Smooth muscle cell (in vitro differentiated cells): ENCODE measurements around the gene TC2N. TPM values are rescaled to one million over a fixed set of nuclear protein-coding genes. Genes with fewer than 3 reads are reported as not detected.

Source experiments
- DNase-seq: peaks from one replicate; lab custom pipeline; 2025; ENCODE audit not compliant: unreplicated experiment; lab: John Stamatoyannopoulos, UW
- H2AFZ ChIP-seq: fragments of 200-600 bp; sonication (generic); 2 replicates; pipeline ENCODE4 v1.6.0; 2016; ENCODE audit warnings: antibody characterized with exemption, low read depth, mild to moderate bottlenecking
- H3F3A ChIP-seq: fragments of 200-600 bp; sonication (generic); 2 replicates; pipeline ENCODE4 v1.6.0; 2017; ENCODE audit warnings: antibody characterized with exemption, low read depth
- H3K27ac ChIP-seq: fragments of 200-600 bp; sonication (generic); 2 replicates; pipeline ENCODE4 v1.5.1; 2016; ENCODE audit warnings: low read depth, mild to moderate bottlenecking
- H3K27me3 ChIP-seq: fragments of 200-600 bp; sonication (generic); 2 replicates; pipeline ENCODE4 v1.6.1; 2016; ENCODE audit warnings: low read depth, mild to moderate bottlenecking
- H3K36me3 ChIP-seq: fragments of 200-600 bp; sonication (generic); 2 replicates; pipeline ENCODE4 v1.5.1; 2016; ENCODE audit warnings: low read depth
- H3K4me1 ChIP-seq: fragments of 200-600 bp; sonication (generic); 2 replicates; pipeline ENCODE4 v1.5.1; 2016; ENCODE audit warnings: low read depth
- H3K4me2 ChIP-seq: fragments of 200-600 bp; sonication (generic); 2 replicates; pipeline ENCODE4 v1.6.0; 2016; ENCODE audit warnings: mild to moderate bottlenecking
- H3K4me3 ChIP-seq: fragments of 200-600 bp; sonication (generic); 2 replicates; pipeline ENCODE4 v1.5.1; 2016; ENCODE audit warnings: mild to moderate bottlenecking
- H3K79me2 ChIP-seq: fragments of 200-600 bp; sonication (generic); 2 replicates; pipeline ENCODE4 v1.6.0; 2016; ENCODE audit warnings: low read depth, mild to moderate bottlenecking
- H3K9ac ChIP-seq: fragments of 200-600 bp; sonication (generic); 2 replicates; pipeline ENCODE4 v1.6.0; 2016; ENCODE audit warnings: low read depth
- H3K9me3 ChIP-seq: fragments of 200-600 bp; sonication (generic); replicated peaks from 2 replicates; pipeline ENCODE4 v1.5.1; 2016; ENCODE audit warnings: low read depth
- H4K20me1 ChIP-seq: fragments of 200-600 bp; sonication (generic); 2 replicates; pipeline ENCODE4 v1.6.0; 2016; ENCODE audit warnings: low read depth
- CTCF ChIP-seq: fragments of 200-600 bp; sonication (generic); IDR thresholded peaks from 2 replicates; pipeline ENCODE4 v1.5.1; 2017; ENCODE audit warnings: borderline replicate concordance, mild to moderate bottlenecking, antibody characterized with exemption; ENCODE audit not compliant: insufficient read depth, poor library complexity, severe bottlenecking
- WGBS: methylation state at CpG from one replicate; pipeline ENCODE4 v1.1.7; 2016; ENCODE audit warnings: low lambda C conversion rate; 5-methylcytosine and 5-hydroxymethylcytosine counted together
- polyA plus RNA-seq: library from polyadenylated mRNA; unstranded; fragments of >200 nt; fragmentation: Nextera tagmentation; extraction: Ambion mirVana; gene quantifications from 2 replicates; pipeline ENCODE4 v1.2.1, GENCODE V29; 2016
- total RNA-seq: library from RNA; depleted of rRNA; stranded (reverse); fragments of >200 nt; gene quantifications from 2 replicates; pipeline ENCODE4 v1.2.3, GENCODE V29; 2014

The TC2N gene
- total and polyA plus RNA-seq, 2 experiments from 2014 or later = 0.33 to 10.3 TPM

DNA sequence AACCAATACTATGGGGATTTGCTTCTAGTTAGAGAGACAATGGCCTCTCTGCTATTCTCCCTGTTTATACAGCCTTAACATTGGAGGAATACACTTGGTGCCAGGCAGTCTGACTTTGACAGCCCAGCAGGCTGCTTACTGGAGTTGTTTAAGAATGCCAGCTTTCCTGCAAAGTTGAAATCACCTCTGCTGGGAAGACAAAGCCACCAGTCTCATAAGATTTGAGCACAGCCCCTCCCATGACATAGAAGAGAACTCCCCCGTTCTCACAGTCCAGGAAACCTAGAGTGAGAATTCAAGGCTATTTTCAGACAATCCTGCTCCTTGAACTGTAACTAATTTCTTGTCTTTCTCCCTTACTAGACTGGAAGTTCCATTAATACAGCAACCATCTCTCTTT lies 114.4 kb downstream of the TC2N start:
- Histone ChIP-seq H2AFZ (no peak overlapping the region), H3K4me2 (no peak overlapping the region), H3K27me3 (no peaks in the 10 kb centered on the region), H3F3A (no peaks in the 10 kb centered on the region), H4K20me1 (no peaks in the 10 kb centered on the region), H3K4me3 (no peak overlapping the region), H3K9me3 (no peaks in the 10 kb centered on the region), H3K9ac (no peak overlapping the region), H3K79me2 (no peaks in the 10 kb centered on the region), H3K4me1 (no peaks in the 10 kb centered on the region), H3K27ac (no peak overlapping the region), H3K36me3 (no peaks in the 10 kb centered on the region)
- DNase-seq = no peak
- no peak for TF ChIP-seq CTCF
- WGBS = 90% methylated on average over 1 of the region's 1 CpG

- Histone ChIP-seq H3K9ac (no peak overlapping the region), H3K4me1 (no peaks in the 10 kb centered on the region), H3K4me2 (no peak overlapping the region), H3K4me3 (no peak overlapping the region), H4K20me1 (no peaks in the 10 kb centered on the region), H3K79me2 (no peaks in the 10 kb centered on the region), H3F3A (no peaks in the 10 kb centered on the region), H3K9me3 (no peaks in the 10 kb centered on the region), H3K27ac (no peak overlapping the region), H3K36me3 (no peaks in the 10 kb centered on the region), H2AFZ (no peak overlapping the region), H3K27me3 (peaks cover 3% of the 10 kb centered on the region)
- TF ChIP-seq CTCF = no peak
- DNase-seq = no peak
- 90% methylated on average over 2 of the region's 2 CpGs for WGBS
Measured at GRCh38 chr14:91751719-91752118, 115.6 kb downstream of the TC2N start.

GRCh38 chr14:91750634-91751198 lies 116.6 kb downstream of the TC2N start:
- no peak for TF ChIP-seq CTCF
- 96% methylated on average over 3 of the region's 3 CpGs for WGBS

GRCh38 chr14:91749868-91750267 lies 117.5 kb downstream of the TC2N start:
- Histone ChIP-seq H3K27ac (no peak overlapping the region), H4K20me1 (no peaks in the 10 kb centered on the region), H3K36me3 (no peaks in the 10 kb centered on the region), H3K9me3 (no peaks in the 10 kb centered on the region), H3K9ac (no peak overlapping the region), H3K4me3 (no peak overlapping the region), H3K27me3 (peaks cover 3% of the 10 kb centered on the region), H3F3A (no peaks in the 10 kb centered on the region), H3K79me2 (no peaks in the 10 kb centered on the region), H3K4me2 (no peak overlapping the region), H2AFZ (no peak overlapping the region), H3K4me1 (no peaks in the 10 kb centered on the region)
- TF ChIP-seq CTCF = no peak
- 79% methylated on average over 2 of the region's 2 CpGs for WGBS
- no peak for DNase-seq

More at GRCh38 chr14:91750634-91751198, 116.6 kb downstream of the TC2N start:
- H3F3A ChIP-seq = no peaks in the 10 kb centered on the region
- H3K36me3 ChIP-seq = no peaks in the 10 kb centered on the region
- H3K27me3 ChIP-seq = peaks cover 3% of the 10 kb centered on the region
- no peaks in the 10 kb centered on the region for H3K4me1 ChIP-seq
- no peak overlapping the region for H3K27ac ChIP-seq
- H3K9me3 ChIP-seq = no peaks in the 10 kb centered on the region
- H4K20me1 ChIP-seq = no peaks in the 10 kb centered on the region
- no peak overlapping the region for H3K4me2 ChIP-seq
- no peak overlapping the region for H3K9ac ChIP-seq
- no peaks in the 10 kb centered on the region for H3K79me2 ChIP-seq
- no peak for DNase-seq
- H2AFZ ChIP-seq = no peak overlapping the region
- no peak overlapping the region for H3K4me3 ChIP-seq
